SH-SY5Y (cell line): ENCODE measurements around the gene PSORS1C1.

Experiments used
- GATA2 ChIP-seq: IDR thresholded peaks from 2 replicates; pipeline ENCODE4 v1.6.1; 2011; ENCODE audit warnings: mild to moderate bottlenecking, low read depth, low read length
- GATA3 ChIP-seq: IDR thresholded peaks from 2 replicates; pipeline ENCODE4 v1.6.1; 2011; ENCODE audit warnings: low read depth, mild to moderate bottlenecking, low read length, moderate library complexity

Gene PSORS1C1

GRCh38 chr6:31131595-31131994 lies 17.0 kb downstream of the PSORS1C1 start:
- no peak for TF ChIP-seq GATA3
- TF ChIP-seq GATA2: no peak

GRCh38 chr6:31132806-31133205 lies 18.2 kb downstream of the PSORS1C1 start:
- TF ChIP-seq GATA2 (no peak), GATA3 (no peak)

GRCh38 chr6:31135710-31136109 lies 21.1 kb downstream of the PSORS1C1 start:
- TF ChIP-seq GATA2: no peak
- no peak for TF ChIP-seq GATA3

GRCh38 chr6:31138982-31139381 lies 24.4 kb downstream of the PSORS1C1 start, which contains the start of gene PSORS1C2:
TSS of gene PSORS1C2 (minus strand) at chr6:31139066. CDS start at chr6:31139026, 40 bp downstream.
- TF ChIP-seq GATA2 (no peak), GATA3 (no peak)

- TF ChIP-seq GATA3: no peak
These were observed 25.0 kb downstream of the PSORS1C1 start for GRCh38 chr6:31139599-31139998.

- TF ChIP-seq GATA3 (no peak), GATA2 (no peak)
These were observed 26.0 kb downstream of the PSORS1C1 start for GRCh38 chr6:31140643-31141042.

GRCh38 chr6:31142361-31142761 lies 27.8 kb downstream of the PSORS1C1 start:
- TF ChIP-seq GATA2: no peak
- no peak for TF ChIP-seq GATA3

GRCh38 chr6:31143148-31143547 lies 28.5 kb downstream of the PSORS1C1 start:
- TF ChIP-seq GATA2 (no peak), GATA3 (no peak)

- TF ChIP-seq GATA3: no peak
- TF ChIP-seq GATA2: no peak
These were observed 29.8 kb downstream of the PSORS1C1 start for GRCh38 chr6:31144296-31144969.

- no peak for TF ChIP-seq GATA3
- no peak for TF ChIP-seq GATA2
These were observed 30.4 kb downstream of the PSORS1C1 start for GRCh38 chr6:31144970-31145340.

GRCh38 chr6:31145386-31145785 lies 30.8 kb downstream of the PSORS1C1 start:
- TF ChIP-seq GATA2: no peak
- no peak for TF ChIP-seq GATA3

GRCh38 chr6:31149827-31150447 lies 35.3 kb downstream of the PSORS1C1 start:
- TF ChIP-seq GATA2 (no peak), GATA3 (no peak)

- TF ChIP-seq GATA2: no peak
- no peak for TF ChIP-seq GATA3
These were observed 38.2 kb downstream of the PSORS1C1 start for GRCh38 chr6:31152781-31153180.

GRCh38 chr6:31154436-31154835 lies 39.8 kb downstream of the PSORS1C1 start:
- TF ChIP-seq GATA2 (no peak), GATA3 (no peak)

- TF ChIP-seq GATA3 (no peak), GATA2 (no peak)
These were observed 42.0 kb downstream of the PSORS1C1 start for GRCh38 chr6:31156641-31157040.

- TF ChIP-seq GATA3: no peak
- TF ChIP-seq GATA2: no peak
These were observed 43.0 kb downstream of the PSORS1C1 start, which contains the start of gene CCHCR1 for GRCh38 chr6:31157513-31158139. TSS of gene CCHCR1 (minus strand) at chr6:31157802. CDS start at chr6:31157600, 202 bp downstream.
